ENCODE results near the gene GMIP. TPM values are rescaled to one million over a fixed set of nuclear protein-coding genes. Genes with fewer than 3 reads are reported as not detected.

The GMIP gene
- total and polyA plus RNA-seq, 2 donors (not counting 3 experiments of a cell fraction or from before 2014, with no cell fraction given), result 7.8 to 19.8 TPM

DNA sequence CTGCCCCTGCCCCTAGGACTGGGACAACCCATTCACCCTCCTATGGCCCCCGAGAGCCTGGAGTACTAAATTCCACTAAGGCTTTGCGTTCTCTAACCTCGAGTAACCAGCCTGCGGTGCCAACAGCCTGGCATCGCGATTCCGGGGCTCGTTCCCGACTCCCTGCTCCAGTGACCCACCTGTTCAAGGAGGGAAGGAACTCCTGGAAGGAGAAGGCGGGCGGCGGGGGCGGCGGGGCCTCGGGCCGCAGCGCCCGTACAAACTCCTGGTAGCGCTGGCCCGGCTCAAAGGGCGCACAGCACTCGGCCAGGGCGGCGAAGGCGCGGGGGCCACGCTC, 6.3 kb downstream of the GMIP start:
- Histone ChIP-seq H3K36me3 (ENCODE audit: control insufficient read depth in 2 of 2, extremely low read depth in 1 of 2, insufficient read depth in 2 of 2, low read length in 2 of 2) (peaks cover 3 to 21% of the 10 kb centered on the region in 2 experiments), H3K4me3 (replicated peaks in 1 of 3; ENCODE audit: insufficient read depth in 1 of 3, low read depth in 1 of 3, low read length in 3 of 3) (no peak overlapping the region)
- FAIRE-seq, result no peak

More for the DNA sequence above, 6.3 kb downstream of the GMIP start:
- Histone ChIP-seq H3K4me2 (ENCODE audit: insufficient read depth, low read length) (no peak overlapping the region), H3K9ac (replicated peaks; ENCODE audit: extremely low read depth, insufficient read depth, low read length) (no peak overlapping the region), H3K27me3 (ENCODE audit: control insufficient read depth in 2 of 2, insufficient read depth in 2 of 2, low read length in 2 of 2) (no peaks in the 10 kb centered on the region), H3K9me1 (replicated peaks; ENCODE audit: control insufficient read depth, extremely low read depth, insufficient read depth, low read length) (no peaks in the 10 kb centered on the region), H3K4me1 (ENCODE audit: control insufficient read depth, extremely low read depth, insufficient read depth, low read length) (no peaks in the 10 kb centered on the region), H2AFZ (ENCODE audit: low read depth, low read length) (no peak overlapping the region), H3K27ac (ENCODE audit: insufficient read depth, low read depth, low read length) (no peak overlapping the region), H3K9me3 (replicated peaks; ENCODE audit: control insufficient read depth, insufficient read depth, low read length) (no peaks in the 10 kb centered on the region), H4K20me1 (replicated peaks; ENCODE audit: control insufficient read depth, extremely low read depth, insufficient read depth, low read length) (no peaks in the 10 kb centered on the region), H3K79me2 (ENCODE audit: control insufficient read depth, insufficient read depth, low read length) (no peaks in the 10 kb centered on the region)
- ChIA-PET CTCF (no interaction called here), POLR2A (no interaction called here)
- no peak for TF ChIP-seq POLR2AphosphoS5 (IDR thresholded peaks at IDR 0.05; ENCODE audit: insufficient read depth, low read depth, low read length)
- TF ChIP-seq FOS (IDR thresholded peaks at IDR 0.05; ENCODE audit: borderline replicate concordance, insufficient read depth, low read length), result no peak
- TF ChIP-seq EZH2 (IDR thresholded peaks at IDR 0.05; ENCODE audit: borderline replicate concordance, low read depth, low read length, severe bottlenecking), result no peak
- TF ChIP-seq, protein P1, sequence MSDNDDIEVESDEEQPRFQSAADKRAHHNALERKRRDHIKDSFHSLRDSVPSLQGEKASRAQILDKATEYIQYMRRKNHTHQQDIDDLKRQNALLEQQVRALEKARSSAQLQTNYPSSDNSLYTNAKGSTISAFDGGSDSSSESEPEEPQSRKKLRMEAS (IDR thresholded peaks at IDR 0.05; ENCODE audit: insufficient read depth, insufficient read length), result no peak
- TF ChIP-seq POLR2A (IDR thresholded peaks at IDR 0.05; ENCODE audit: low read depth, low read length), result no peak
- TF ChIP-seq MYC (IDR thresholded peaks at IDR 0.05; ENCODE audit: low read depth, low read length), result no peak
- TF ChIP-seq JUN (IDR thresholded peaks at IDR 0.05; ENCODE audit: borderline replicate concordance, insufficient read depth, insufficient read length, low read depth), result no peak
- TF ChIP-seq GATA2 (IDR thresholded peaks at IDR 0.05; ENCODE audit: insufficient read depth, insufficient read length, low read depth, low read length), result no peak
- TF ChIP-seq, protein P2, sequence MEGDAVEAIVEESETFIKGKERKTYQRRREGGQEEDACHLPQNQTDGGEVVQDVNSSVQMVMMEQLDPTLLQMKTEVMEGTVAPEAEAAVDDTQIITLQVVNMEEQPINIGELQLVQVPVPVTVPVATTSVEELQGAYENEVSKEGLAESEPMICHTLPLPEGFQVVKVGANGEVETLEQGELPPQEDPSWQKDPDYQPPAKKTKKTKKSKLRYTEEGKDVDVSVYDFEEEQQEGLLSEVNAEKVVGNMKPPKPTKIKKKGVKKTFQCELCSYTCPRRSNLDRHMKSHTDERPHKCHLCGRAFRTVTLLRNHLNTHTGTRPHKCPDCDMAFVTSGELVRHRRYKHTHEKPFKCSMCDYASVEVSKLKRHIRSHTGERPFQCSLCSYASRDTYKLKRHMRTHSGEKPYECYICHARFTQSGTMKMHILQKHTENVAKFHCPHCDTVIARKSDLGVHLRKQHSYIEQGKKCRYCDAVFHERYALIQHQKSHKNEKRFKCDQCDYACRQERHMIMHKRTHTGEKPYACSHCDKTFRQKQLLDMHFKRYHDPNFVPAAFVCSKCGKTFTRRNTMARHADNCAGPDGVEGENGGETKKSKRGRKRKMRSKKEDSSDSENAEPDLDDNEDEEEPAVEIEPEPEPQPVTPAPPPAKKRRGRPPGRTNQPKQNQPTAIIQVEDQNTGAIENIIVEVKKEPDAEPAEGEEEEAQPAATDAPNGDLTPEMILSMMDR (IDR thresholded peaks at IDR 0.05; ENCODE audit: extremely low read depth in 1 of 2, insufficient read depth in 1 of 2, low read depth in 1 of 2, low read length in 2 of 2), result no peak
- BruUV-seq (replicated peaks), result no TSS peak
- dilution Hi-C loops (cut with MboI; ENCODE audit: extremely low pct_ligation_motif_present, low sequenced_read_pairs) (no loop called here), intact Hi-C loops (cut with micrococcal nuclease) (no loop called here)
- DNase-seq (ENCODE audit: low read depth, low spot score), result no peak

Measured in endothelial cell of umbilical vein (primary cell).